HFF-Myc (cell line): ENCODE results near the gene PIKFYVE.
A peak's percentile ranks its signal among the peaks of the same experiment; 100 is the strongest.
"Not testable (repeated sequence)": the region's sequence is repeated elsewhere in the genome, so short reads cannot be mapped to it uniquely, and the experiment has no call there.

Experiments used
- DNase-seq: peaks from one replicate; pipeline ENCODE4 v3.0.0-alpha.2; 2011; ENCODE audit warnings: low read depth; ENCODE audit errors: extremely low read depth
- H3K4me3 ChIP-seq: replicated peaks from 2 replicates; pipeline ENCODE4 v1.5.1; 2011; ENCODE audit warnings: low read depth, mild to moderate bottlenecking, control low read depth, low read length
- CTCF ChIP-seq: IDR thresholded peaks from 2 replicates; pipeline ENCODE4 v1.5.1; 2012; ENCODE audit warnings: mild to moderate bottlenecking, low read depth, low read length, control low read depth; ENCODE audit errors: missing control alignments

PIKFYVE gene

GRCh38 chr2:208384637-208385036 is 118.6 kb downstream of the PIKFYVE start:
- no peak for DNase-seq
- no peak for TF ChIP-seq CTCF
- no peak overlapping the region for H3K4me3 ChIP-seq

GRCh38 chr2:208386541-208386940 is 120.5 kb downstream of the PIKFYVE start:
- no peak for TF ChIP-seq CTCF
- no peak for DNase-seq
- H3K4me3 ChIP-seq, result no peak overlapping the region

- no peak overlapping the region for H3K4me3 ChIP-seq
- DNase-seq, result no peak
- no peak for TF ChIP-seq CTCF
Observed at GRCh38 chr2:208389940-208390339, 123.9 kb downstream of the PIKFYVE start.

- DNase-seq, result no peak
- H3K4me3 ChIP-seq, result no peak overlapping the region
- TF ChIP-seq CTCF, result peak; percentile 10
Observed at GRCh38 chr2:208392300-208392699, 126.2 kb downstream of the PIKFYVE start.

GRCh38 chr2:208396796-208397195 is 130.7 kb downstream of the PIKFYVE start:
- DNase-seq, H3K4me3 ChIP-seq: not testable (repeated sequence)

GRCh38 chr2:208399201-208399600 is 133.1 kb downstream of the PIKFYVE start:
- no peak overlapping the region for H3K4me3 ChIP-seq
- no peak for DNase-seq
- TF ChIP-seq CTCF, result no peak

- no peak for TF ChIP-seq CTCF
- H3K4me3 ChIP-seq, result no peak within 1 kb of the TSS
- DNase-seq, result no peak
Observed at GRCh38 chr2:208406474-208407451, 140.7 kb downstream of the PIKFYVE start, which contains the start of gene PTH2R. Gene PTH2R (plus strand): TSS chr2:208406792. CDS start chr2:208407044, 252 bp downstream.
